Measurements from ENCODE around the gene KCNG4.

GRCh38 chr16:84184775-84185174 lies 55.0 kb downstream of the KCNG4 start:
- TF ChIP-seq POLR2A (IDR thresholded peaks at IDR 0.05) = no peak
- TF ChIP-seq CTCF (IDR thresholded peaks at IDR 0.05) = no peak
